ENCODE data around the gene SELENOI. TPM values are rescaled to one million over a fixed set of nuclear protein-coding genes. Genes with fewer than 3 reads are reported as not detected.

SELENOI gene
- total and polyA plus RNA-seq, 2 donors (not counting 3 experiments of a cell fraction or from before 2014, with no cell fraction given) = 10.8 to 25.3 TPM

DNA sequence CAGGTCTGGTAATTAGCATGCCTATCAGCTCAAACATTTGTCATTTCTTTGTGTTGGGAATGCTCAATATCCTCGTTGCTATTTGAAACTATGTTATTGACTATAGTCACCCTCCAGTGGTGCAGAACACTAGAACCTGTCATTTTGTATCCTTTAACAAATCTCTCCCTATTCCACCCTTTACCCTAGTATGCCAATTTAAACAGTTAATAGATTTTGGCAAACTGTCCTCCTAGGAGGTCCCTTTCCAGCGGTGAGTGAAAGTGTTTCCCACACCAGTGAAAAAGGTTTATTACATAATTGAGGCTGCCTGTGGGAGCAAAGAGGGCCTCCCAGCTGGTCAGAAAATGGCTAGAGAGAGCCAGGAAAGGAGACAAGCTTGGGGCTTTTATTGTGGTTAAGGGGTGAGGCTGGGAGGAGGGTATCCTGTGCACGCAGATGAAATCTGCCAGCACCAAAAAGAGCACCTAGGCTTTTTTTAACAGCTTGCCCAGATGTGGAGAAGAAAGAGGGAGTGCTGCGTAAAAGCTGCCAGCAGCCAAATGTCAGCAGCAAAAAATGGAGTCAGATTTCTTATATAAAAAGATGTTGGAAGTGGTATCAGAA is 53.9 kb downstream of the SELENOI start:
- Histone ChIP-seq H3K27ac (ENCODE audit: insufficient read depth, low read depth, low read length) (no peak overlapping the region), H3K27me3 (ENCODE audit: control insufficient read depth in 2 of 2, insufficient read depth in 2 of 2, low read length in 2 of 2) (no peaks in the 10 kb centered on the region), H3K9me1 (replicated peaks; ENCODE audit: control insufficient read depth, extremely low read depth, insufficient read depth, low read length) (no peaks in the 10 kb centered on the region), H3K9ac (replicated peaks; ENCODE audit: extremely low read depth, insufficient read depth, low read length) (no peak overlapping the region), H3K4me3 (replicated peaks in 1 of 3; ENCODE audit: insufficient read depth in 1 of 3, low read depth in 1 of 3, low read length in 3 of 3) (no peak overlapping the region), H3K79me2 (ENCODE audit: control insufficient read depth, insufficient read depth, low read length) (no peaks in the 10 kb centered on the region), H3K4me1 (ENCODE audit: control insufficient read depth, extremely low read depth, insufficient read depth, low read length) (peaks cover 2% of the 10 kb centered on the region), H2AFZ (ENCODE audit: low read depth, low read length) (no peak overlapping the region), H4K20me1 (replicated peaks; ENCODE audit: control insufficient read depth, extremely low read depth, insufficient read depth, low read length) (no peaks in the 10 kb centered on the region), H3K4me2 (ENCODE audit: insufficient read depth, low read length) (no peak overlapping the region), H3K36me3 (ENCODE audit: control insufficient read depth in 2 of 2, extremely low read depth in 1 of 2, insufficient read depth in 2 of 2, low read length in 2 of 2) (no peaks in the 10 kb centered on the region), H3K9me3 (replicated peaks; ENCODE audit: control insufficient read depth, insufficient read depth, low read length) (no peaks in the 10 kb centered on the region)
- dilution Hi-C loops (cut with MboI; ENCODE audit: extremely low pct_ligation_motif_present, low sequenced_read_pairs) (no loop called here), intact Hi-C loops (cut with micrococcal nuclease) (no loop called here)
- DNase-seq (ENCODE audit: low read depth, low spot score) (no peak), FAIRE-seq (no peak)
- BruUV-seq (replicated peaks) = no TSS peak
- TF ChIP-seq MYC (IDR thresholded peaks at IDR 0.05; ENCODE audit: low read depth, low read length) (no peak), FOS (IDR thresholded peaks at IDR 0.05; ENCODE audit: borderline replicate concordance, insufficient read depth, low read length) (no peak), POLR2A (IDR thresholded peaks at IDR 0.05; ENCODE audit: low read depth, low read length) (no peak), EZH2 (IDR thresholded peaks at IDR 0.05; ENCODE audit: borderline replicate concordance, low read depth, low read length, severe bottlenecking) (no peak), JUN (IDR thresholded peaks at IDR 0.05; ENCODE audit: borderline replicate concordance, insufficient read depth, insufficient read length, low read depth) (no peak), POLR2AphosphoS5 (IDR thresholded peaks at IDR 0.05; ENCODE audit: insufficient read depth, low read depth, low read length) (no peak), GATA2 (IDR thresholded peaks at IDR 0.05; ENCODE audit: insufficient read depth, insufficient read length, low read depth, low read length) (no peak)
- TF ChIP-seq, protein P1, sequence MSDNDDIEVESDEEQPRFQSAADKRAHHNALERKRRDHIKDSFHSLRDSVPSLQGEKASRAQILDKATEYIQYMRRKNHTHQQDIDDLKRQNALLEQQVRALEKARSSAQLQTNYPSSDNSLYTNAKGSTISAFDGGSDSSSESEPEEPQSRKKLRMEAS (IDR thresholded peaks at IDR 0.05; ENCODE audit: insufficient read depth, insufficient read length) = no peak
- TF ChIP-seq, protein P2, sequence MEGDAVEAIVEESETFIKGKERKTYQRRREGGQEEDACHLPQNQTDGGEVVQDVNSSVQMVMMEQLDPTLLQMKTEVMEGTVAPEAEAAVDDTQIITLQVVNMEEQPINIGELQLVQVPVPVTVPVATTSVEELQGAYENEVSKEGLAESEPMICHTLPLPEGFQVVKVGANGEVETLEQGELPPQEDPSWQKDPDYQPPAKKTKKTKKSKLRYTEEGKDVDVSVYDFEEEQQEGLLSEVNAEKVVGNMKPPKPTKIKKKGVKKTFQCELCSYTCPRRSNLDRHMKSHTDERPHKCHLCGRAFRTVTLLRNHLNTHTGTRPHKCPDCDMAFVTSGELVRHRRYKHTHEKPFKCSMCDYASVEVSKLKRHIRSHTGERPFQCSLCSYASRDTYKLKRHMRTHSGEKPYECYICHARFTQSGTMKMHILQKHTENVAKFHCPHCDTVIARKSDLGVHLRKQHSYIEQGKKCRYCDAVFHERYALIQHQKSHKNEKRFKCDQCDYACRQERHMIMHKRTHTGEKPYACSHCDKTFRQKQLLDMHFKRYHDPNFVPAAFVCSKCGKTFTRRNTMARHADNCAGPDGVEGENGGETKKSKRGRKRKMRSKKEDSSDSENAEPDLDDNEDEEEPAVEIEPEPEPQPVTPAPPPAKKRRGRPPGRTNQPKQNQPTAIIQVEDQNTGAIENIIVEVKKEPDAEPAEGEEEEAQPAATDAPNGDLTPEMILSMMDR (IDR thresholded peaks at IDR 0.05; ENCODE audit: extremely low read depth in 1 of 2, insufficient read depth in 1 of 2, low read depth in 1 of 2, low read length in 2 of 2) = no peak
- ChIA-PET CTCF (no interaction called here), POLR2A (interaction anchor here (0.6 kb wide), 1 partner anchor 214 kb away, joined by 3 read pairs; no protein-coding TSS in a partner anchor)
